K562 (cell line): ENCODE data around the gene ATP5PD. TPM values are rescaled to one million over a fixed set of nuclear protein-coding genes. Genes with fewer than 3 reads are reported as not detected.

ENCODE experiments used
- ATAC-seq: fragments of 200-7000 bp; cut with Tn5 transposase; 3 replicates; pipeline ENCODE4 v1.9.1; 2020; ENCODE audit warnings: moderate library complexity
- BruUV-seq: library from RNA; stranded (reverse); fragments of 400-500 nt; replicated peaks from 2 replicates; lab custom pipeline; 2021; lab: Mats Ljungman, UMichigan
- CTCF ChIA-PET: fragments of 300-600 bp; formaldehyde crosslinking; extraction: SDS; loops from one replicate; lab custom pipeline; 2021; ENCODE audit warnings: low intra/inter-chr PET ratio; lab: Yijun Ruan, JAX
- POLR2A ChIA-PET: fragments of 300-600, 350-650 bp; sonication (Branson Sonifier 250); formaldehyde crosslinking; extraction: SDS; loops from one replicate; lab custom pipeline; 2021; ENCODE audit warnings: antibody characterized with exemption, inconsistent platforms; lab: Yijun Ruan, JAX
- DNase-seq, 4 experiments: peaks; one replicate each; pipeline versions ENCODE4 v3.0.0 to v3.0.0-alpha.2; 2011 to 2018; ENCODE audit warnings: low spot score in 3 of 4, mixed read lengths in 3 of 4; ENCODE audit errors: extremely low read depth in 1 of 4
- FAIRE-seq: peaks from 2 replicates; lab custom pipeline; 2011; peaks lifted over from hg19 to GRCh38; lab: Jason Lieb, UNC
- H2AFZ ChIP-seq: 2 replicates; pipeline ENCODE4 v1.6.0; 2011; ENCODE audit warnings: low read depth, low read length, control low read depth, inconsistent platforms
- H3K27ac ChIP-seq: fragments of 200-600 bp; 3 replicates; pipeline ENCODE4 v1.8.0; 2011; ENCODE audit warnings: low read depth, mild to moderate bottlenecking, control low read depth, inconsistent platforms, low read length, moderate library complexity, mixed read lengths; ENCODE audit errors: extremely low read depth
- H3K27me3 ChIP-seq, 2 experiments: fragments of 300-600 bp in 1 of 2; 2 replicates in 1 of 2; 3 replicates in 1 of 2; pipeline versions ENCODE4 v1.6.0 to v1.8.0; 2011; ENCODE audit warnings: inconsistent platforms in 2 of 2, low read length in 2 of 2, mild to moderate bottlenecking in 1 of 2, mixed read lengths in 1 of 2, moderate library complexity in 1 of 2; ENCODE audit not compliant: control insufficient read depth in 2 of 2, insufficient read depth in 2 of 2
- H3K36me3 ChIP-seq: fragments of 300-600 bp; 3 replicates; pipeline ENCODE4 v1.8.0; 2011; ENCODE audit warnings: mild to moderate bottlenecking, low read length, inconsistent platforms; ENCODE audit not compliant: control insufficient read depth, insufficient read depth
- H3K4me1 ChIP-seq, 2 experiments: fragments of 200-600 bp in 1 of 2; replicated peaks in 1 of 2; 2 replicates in 1 of 2; 3 replicates in 1 of 2; pipeline versions ENCODE4 v1.5.1 to v1.8.0; 2011; ENCODE audit warnings: inconsistent platforms in 2 of 2, low read length in 2 of 2, mild to moderate bottlenecking in 1 of 2, mixed read lengths in 1 of 2, moderate library complexity in 1 of 2; ENCODE audit not compliant: control insufficient read depth in 2 of 2, insufficient read depth in 2 of 2
- H3K4me2 ChIP-seq: 2 replicates; pipeline ENCODE4 v1.6.1; 2011; ENCODE audit warnings: low read length, control low read depth, inconsistent platforms, mixed read lengths; ENCODE audit not compliant: insufficient read depth
- H3K4me3 ChIP-seq: fragments of 200-600 bp; sonication (generic), shearing (Covaris generic); 2 replicates; pipeline ENCODE4 v1.5.1; 2016; ENCODE audit warnings: control low read depth, inconsistent platforms
- H3K79me2 ChIP-seq: fragments of 200-600 bp; 3 replicates; pipeline ENCODE4 v1.8.0; 2011; ENCODE audit warnings: low read length, inconsistent platforms; ENCODE audit not compliant: control insufficient read depth, insufficient read depth
- H3K9ac ChIP-seq, 2 experiments: 2 replicates each; pipeline versions ENCODE4 v1.6.0 to v1.6.1; 2011; ENCODE audit warnings: low read depth in 2 of 2, low read length in 2 of 2, control low read depth in 1 of 2, inconsistent platforms in 1 of 2, mild to moderate bottlenecking in 1 of 2, mixed read lengths in 1 of 2; ENCODE audit not compliant: insufficient read depth in 1 of 2
- H3K9me1 ChIP-seq: one replicate; pipeline ENCODE4 v1.6.0; 2011; ENCODE audit warnings: inconsistent platforms, mild to moderate bottlenecking, low read length, moderate library complexity; ENCODE audit not compliant: control insufficient read depth, insufficient read depth
- H3K9me3 ChIP-seq: replicated peaks from 2 replicates; pipeline ENCODE4 v1.5.1; 2011; ENCODE audit warnings: low read depth, low read length, inconsistent platforms; ENCODE audit not compliant: control insufficient read depth, insufficient read depth
- H4K20me1 ChIP-seq: replicated peaks from 2 replicates; pipeline ENCODE4 v1.6.1; 2011; ENCODE audit warnings: low read length, inconsistent platforms, mixed read lengths; ENCODE audit not compliant: control insufficient read depth, insufficient read depth
- ARID2 ChIP-seq: fragments of 450-650 bp; IDR thresholded peaks from 2 replicates; pipeline ENCODE4 v1.6.1; 2017; ENCODE audit warnings: antibody characterized with exemption, mild to moderate bottlenecking
- MCM3 ChIP-seq: fragments of 450-650 bp; IDR thresholded peaks from 2 replicates; pipeline ENCODE4 v1.6.1; 2016
- NCOA6 ChIP-seq: fragments of 450-650 bp; IDR thresholded peaks from 2 replicates; pipeline ENCODE4 v1.6.1; 2017; ENCODE audit warnings: mild to moderate bottlenecking
- PKNOX1 ChIP-seq: fragments of 450-650 bp; IDR thresholded peaks from 2 replicates; pipeline ENCODE4 v1.6.1; 2016
- RFX5 ChIP-seq: IDR thresholded peaks from 2 replicates; pipeline ENCODE4 v1.6.1; 2011; ENCODE audit warnings: low read depth, mild to moderate bottlenecking, improper control_type of control experiment, low read length
- TEAD4 ChIP-seq, 2 experiments: sonication (generic) in 1 of 2; formaldehyde crosslinking in 1 of 2; IDR thresholded peaks; 2 replicates each; pipeline versions ENCODE4 v1.6.1 to v1.8.0; 2012 to 2022; ENCODE audit warnings: borderline replicate concordance in 1 of 2, inconsistent platforms in 1 of 2, low read length in 1 of 2, mild to moderate bottlenecking in 1 of 2, missing genetic modification reagents in 1 of 2
- ZBTB1 ChIP-seq: sonication (generic); formaldehyde crosslinking; IDR thresholded peaks from 2 replicates; pipeline ENCODE4 v1.8.1; 2023; ENCODE audit warnings: missing genetic modification reagents, low read depth, mild to moderate bottlenecking, borderline replicate concordance
- whole genome bisulfite sequencing: fragments of 100-300 bp; shearing (Covaris generic); methylation state at CpG from one replicate; pipeline ENCODE4 v1.1.6; 2016; ENCODE audit warnings: low coverage, mixed read lengths; ENCODE audit not compliant: insufficient coverage; ENCODE audit errors: missing lambda C conversion rate; 5-methylcytosine and 5-hydroxymethylcytosine counted together
- in situ Hi-C: fragments of 300-500 bp; cut with MboI; formaldehyde crosslinking; loops from 4 replicates; pipeline ENCODE4 v1.15.0; 2018; ENCODE audit warnings: inconsistent platforms, mixed read lengths
- intact Hi-C: fragments of 100-400 bp; cut with micrococcal nuclease; formaldehyde crosslinking; loops from 2 replicates; pipeline ENCODE4 v1.14.2; 2022
- polyA plus RNA-seq, 8 experiments: library from polyadenylated mRNA; depleted of rRNA in 4 of 8; stranded (reverse) in 5 of 8; unstranded in 3 of 8; fragments of >200 nt; fragmentation: Nextera tagmentation in 2 of 8; fragmentation: Illumina TruSeq in 1 of 8; extraction: Ambion mirVana in 2 of 8; extraction: Trizol in 1 of 8; gene quantifications; 2 replicates each; pipeline versions ENCODE4 v1.2.1 to v1.2.3, GENCODE V29; 2011 to 2014; ENCODE audit warnings: inconsistent platforms in 1 of 8, missing spikeins in 1 of 8
- total RNA-seq, 7 experiments: library from RNA; depleted of rRNA in 6 of 7; stranded (reverse); fragments of >200 nt in 6 of 7; fragmentation: Illumina TruSeq in 2 of 7; extraction: Trizol in 2 of 7; gene quantifications; 2 replicates each; pipeline versions ENCODE4 v1.2.1 to v1.2.3, GENCODE V29; 2011 to 2021; ENCODE audit warnings: low replicate concordance in 1 of 7

ATP5PD gene
- total and polyA plus RNA-seq, 9 of the 15 experiments (the other 6 are each of a cell fraction or from before 2014, with no cell fraction given): 271 to 828 (median 432) TPM

GRCh38 chr17:75049057-75049456 is 2.3 kb upstream of the ATP5PD start:
- H3K9me1 ChIP-seq: no peaks in the 10 kb centered on the region
- intact Hi-C loops: no loop called here
- H3K9ac ChIP-seq: no peak overlapping the region
- WGBS: 76% methylated on average over 5 of the region's 5 CpGs
- peak; percentile 77 for TF ChIP-seq PKNOX1
- no peak for TF ChIP-seq ARID2
- no peak for TF ChIP-seq ZBTB1 (CRISPR knock-in tag)
- no peak for TF ChIP-seq RFX5
- no peak for TF ChIP-seq NCOA6
- no peak for TF ChIP-seq TEAD4 (IDR thresholded peaks at IDR 0.05; ENCODE audit: low read length)
- no peak for TF ChIP-seq TEAD4 (CRISPR knock-in tag; IDR thresholded peaks at IDR 0.05; ENCODE audit: borderline replicate concordance)
- no peak for TF ChIP-seq MCM3
- H3K4me3 ChIP-seq: no peak overlapping the region
- no peaks in the 10 kb centered on the region; the same call in 1 of the 2 replicates for H4K20me1 ChIP-seq
- peaks cover 11 to 15% of the 10 kb centered on the region in 2 experiments for H3K4me1 ChIP-seq
- no peaks in the 10 kb centered on the region for H3K27me3 ChIP-seq
- no peaks in the 10 kb centered on the region for H3K9me3 ChIP-seq
- no peak overlapping the region for H2AFZ ChIP-seq
- BruUV-seq: no TSS peak
- FAIRE-seq (no peak), DNase-seq (peak in 1 of 4 experiments; percentile 9), ATAC-seq (no peak)
- peaks cover 40% of the 10 kb centered on the region for H3K36me3 ChIP-seq
- no peak overlapping the region for H3K4me2 ChIP-seq
- ChIA-PET CTCF (no interaction called here), POLR2A (interaction anchor here (0.5 to 3.1 kb wide), 11 partner anchors 10 to 176 kb away, joined by 3 to 23 read pairs (median 3); partner anchors contain the start of gene MRPL58)
- in situ Hi-C loops: no loop called here
- peaks cover 48% of the 10 kb centered on the region for H3K79me2 ChIP-seq
- no peak overlapping the region for H3K27ac ChIP-seq
